ENCODE results near the gene BCAR1. TPM values are rescaled to one million over a fixed set of nuclear protein-coding genes. Genes with fewer than 3 reads are reported as not detected.

The BCAR1 gene
- total RNA-seq, 1 donor from 2014 or later = 125 TPM

- H3K4me3 ChIP-seq (ENCODE audit: low read depth, low read length) = no peak overlapping the region
- TF ChIP-seq CTCF (conservative IDR thresholded peaks at IDR 0.05; ENCODE audit: low read depth, low read length) = no peak
- DNase-seq (ENCODE audit: low read depth) = no peak
Observed at GRCh38 chr16:75233611-75233938, 17.8 kb downstream of the BCAR1 start.

GRCh38 chr16:75231570-75231969 lies 19.9 kb downstream of the BCAR1 start:
- DNase-seq (ENCODE audit: low read depth) = no peak
- no peak overlapping the region for H3K4me3 ChIP-seq (ENCODE audit: low read depth, low read length)
- TF ChIP-seq CTCF (conservative IDR thresholded peaks at IDR 0.05; ENCODE audit: low read depth, low read length) = no peak

DNA sequence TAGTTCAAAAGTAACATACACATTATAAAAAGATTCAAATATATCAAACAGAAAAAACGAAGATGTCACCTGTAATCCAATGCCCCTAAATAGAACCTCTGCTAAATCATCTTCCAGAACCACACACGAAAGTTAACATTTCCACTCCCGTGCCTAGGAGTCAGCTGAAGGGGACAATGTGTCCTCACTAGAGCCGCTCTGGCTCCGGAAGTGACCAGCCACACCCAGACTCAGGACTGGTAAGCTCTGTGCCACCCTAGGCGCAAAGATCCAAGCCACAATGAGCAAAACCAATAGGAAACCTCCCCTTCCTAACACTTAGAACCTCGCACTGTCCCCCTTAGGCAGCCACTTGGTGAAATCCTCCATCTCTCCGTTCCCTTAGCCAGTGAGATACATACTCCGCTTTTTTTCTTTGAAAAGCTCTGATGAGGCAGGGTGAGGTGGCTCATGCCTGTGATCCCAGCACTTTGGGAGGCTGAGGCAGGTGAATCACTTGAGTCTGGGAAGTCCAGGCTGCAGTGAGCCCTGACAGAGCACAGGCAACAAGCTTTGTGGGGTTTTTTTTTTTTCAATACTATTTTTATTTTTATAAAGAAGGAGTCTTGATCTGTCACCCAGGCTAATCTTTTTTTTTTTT lies 20.8 kb downstream of the BCAR1 start:
- no peak overlapping the region for H3K4me3 ChIP-seq (ENCODE audit: low read depth, low read length)
- no peak for DNase-seq (ENCODE audit: low read depth)
- no peak for TF ChIP-seq CTCF (conservative IDR thresholded peaks at IDR 0.05; ENCODE audit: low read depth, low read length)

- DNase-seq (ENCODE audit: low read depth) = no peak
Observed at GRCh38 chr16:75229172-75230031, 22.0 kb downstream of the BCAR1 start.

DNA sequence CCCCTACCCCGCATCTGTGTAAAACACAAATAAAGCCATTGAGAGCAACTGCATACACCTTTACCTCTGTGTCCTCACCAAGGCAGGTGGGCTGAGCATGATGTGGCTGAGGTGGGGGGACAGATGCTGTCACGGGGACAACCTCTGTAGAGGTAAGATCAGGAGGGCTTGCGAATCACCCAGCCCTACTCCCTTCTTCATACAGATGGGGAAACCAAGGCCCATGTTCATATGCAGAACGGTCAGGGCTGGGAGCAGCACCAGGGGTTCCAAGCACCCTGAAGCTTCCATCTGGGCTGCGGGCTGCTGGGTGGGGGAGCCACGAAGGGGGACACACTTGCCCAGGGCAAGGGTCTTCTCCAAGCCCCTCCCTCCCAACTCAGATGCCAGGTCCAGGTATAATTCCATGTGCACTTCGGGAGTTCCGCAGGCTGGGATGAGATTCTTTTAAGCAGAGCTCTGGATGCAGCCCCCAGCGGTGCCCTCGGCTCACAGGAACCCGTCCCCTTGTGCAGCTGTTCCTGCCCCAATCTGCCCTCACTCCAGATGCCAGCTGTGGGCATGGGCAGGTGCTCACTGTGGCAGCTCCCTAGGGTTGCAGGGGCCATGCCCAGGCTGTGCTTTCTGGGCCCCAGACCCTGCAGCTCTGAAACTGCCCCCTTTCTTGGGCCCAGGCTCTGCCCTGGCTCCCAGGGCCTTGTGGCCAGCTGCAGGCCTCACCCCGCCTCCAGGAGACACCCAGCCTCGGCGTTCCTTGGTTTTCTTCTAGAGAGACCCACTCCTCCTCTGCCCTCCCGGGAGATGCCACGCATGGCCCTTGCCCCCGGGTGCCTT lies 23.1 kb downstream of the BCAR1 start:
- DNase-seq (ENCODE audit: low read depth) = no peak
- H3K4me3 ChIP-seq (ENCODE audit: low read depth, low read length) = no peak overlapping the region
- no peak for TF ChIP-seq CTCF (conservative IDR thresholded peaks at IDR 0.05; ENCODE audit: low read depth, low read length)

More at GRCh38 chr16:75229172-75230031, 22.0 kb downstream of the BCAR1 start:
- TF ChIP-seq CTCF (conservative IDR thresholded peaks at IDR 0.05; ENCODE audit: low read depth, low read length) = no peak
- no peak overlapping the region for H3K4me3 ChIP-seq (ENCODE audit: low read depth, low read length)

DNA sequence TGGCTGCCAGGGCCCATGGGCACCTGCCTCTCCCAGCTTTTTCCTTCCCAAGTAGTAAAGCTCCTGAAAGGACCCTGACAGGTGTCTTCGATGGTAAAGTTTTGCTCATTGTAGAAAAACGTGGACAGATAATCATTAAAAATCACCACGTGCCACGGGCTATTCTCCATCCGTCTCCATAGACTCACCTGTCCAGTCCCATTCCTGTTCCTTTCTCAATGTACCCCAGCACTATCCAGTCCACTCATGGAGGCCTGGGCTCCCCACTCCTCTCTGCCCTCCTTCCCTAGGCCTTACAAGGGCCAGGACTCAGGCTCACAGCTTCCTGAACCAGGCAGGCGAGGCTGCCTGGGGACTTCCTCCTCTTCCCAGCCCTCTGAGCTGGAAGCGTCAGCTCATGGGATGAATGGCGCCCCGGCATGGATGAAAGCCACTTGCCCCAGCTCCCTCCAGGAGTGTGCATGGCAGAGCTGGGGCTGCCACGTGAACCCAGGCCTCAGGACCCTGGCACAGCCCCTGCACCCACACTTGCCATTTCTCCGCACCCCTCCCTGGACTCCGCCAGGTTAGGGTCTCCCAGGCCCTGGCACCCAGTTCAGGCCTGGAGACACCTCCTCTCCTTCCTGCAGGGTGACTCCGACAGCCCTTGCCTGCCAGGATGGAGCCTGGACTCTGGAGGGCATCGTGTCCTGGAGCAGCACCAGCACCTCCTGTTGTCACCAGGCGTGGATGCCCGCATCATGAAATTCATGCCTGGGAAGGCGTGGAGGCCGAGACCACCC lies 23.9 kb downstream of the BCAR1 start:
- H3K4me3 ChIP-seq (ENCODE audit: low read depth, low read length) = no peak overlapping the region
- no peak for DNase-seq (ENCODE audit: low read depth)
- TF ChIP-seq CTCF (conservative IDR thresholded peaks at IDR 0.05; ENCODE audit: low read depth, low read length) = no peak
